GM12864 (cell line): ENCODE measurements around the gene DDC.
"Not testable (repeated sequence)": the region's sequence is repeated elsewhere in the genome, so short reads cannot be mapped to it uniquely, and the experiment has no call there.

Experiments
- DNase-seq: peaks from one replicate; pipeline ENCODE4 v3.0.0-alpha.2; 2011; ENCODE audit warnings: low read depth
- H3K4me3 ChIP-seq: 2 replicates; pipeline ENCODE4 v1.5.1; 2011; ENCODE audit warnings: mild to moderate bottlenecking, low read depth, low read length, control low read depth
- CTCF ChIP-seq: IDR thresholded peaks from 2 replicates; pipeline ENCODE4 v1.5.1; 2011; ENCODE audit warnings: low read depth, mild to moderate bottlenecking, moderate library complexity, low read length, control low read depth, inconsistent platforms; ENCODE audit errors: missing control alignments

The DDC gene

GRCh38 chr7:50554431-50555322 lies 10.5 kb downstream of the DDC start:
- no peak for TF ChIP-seq CTCF
- DNase-seq = no peak
- H3K4me3 ChIP-seq = no peak overlapping the region

DNA sequence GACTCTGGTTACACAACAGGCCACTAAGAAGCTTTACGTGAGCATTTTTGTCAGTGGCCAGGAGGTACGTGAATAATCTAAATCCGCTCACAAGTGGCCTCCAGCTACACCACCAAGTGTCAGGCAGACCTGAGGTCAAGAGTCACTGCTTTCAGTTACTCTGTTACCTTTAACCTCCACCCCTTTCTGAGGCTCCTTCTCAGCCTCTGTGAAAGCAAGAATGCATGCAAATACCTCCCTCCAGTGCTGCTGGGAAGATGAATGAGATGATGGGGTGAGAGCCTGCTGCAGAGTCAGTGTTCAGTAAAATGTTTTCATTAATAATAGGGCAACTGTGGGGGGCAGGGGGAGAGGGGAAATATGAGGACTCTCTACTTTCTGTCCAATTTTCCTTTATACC lies 11.2 kb downstream of the DDC start:
- no peak for TF ChIP-seq CTCF
- no peak overlapping the region for H3K4me3 ChIP-seq
- DNase-seq = no peak

DNA sequence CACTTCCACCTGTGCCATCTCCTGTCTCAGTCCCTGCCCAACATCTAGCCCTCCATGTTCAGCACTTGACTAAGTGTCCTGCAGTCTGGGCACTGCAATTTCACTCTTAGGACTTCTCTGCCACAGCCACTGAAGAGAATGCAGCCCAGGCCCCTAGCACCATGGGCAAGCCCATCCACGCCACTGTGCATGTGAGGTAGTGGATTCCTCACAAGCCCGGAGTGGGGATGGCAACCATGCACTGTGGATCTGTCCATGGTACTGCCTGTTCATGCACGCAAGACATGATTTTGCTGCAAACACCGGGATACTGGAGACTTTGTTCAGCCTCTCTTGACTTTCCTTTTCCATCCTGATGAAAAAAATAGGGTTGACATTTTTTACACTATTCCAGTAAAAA lies 12.3 kb downstream of the DDC start:
- H3K4me3 ChIP-seq = no peak overlapping the region
- DNase-seq = no peak
- no peak for TF ChIP-seq CTCF

DNA sequence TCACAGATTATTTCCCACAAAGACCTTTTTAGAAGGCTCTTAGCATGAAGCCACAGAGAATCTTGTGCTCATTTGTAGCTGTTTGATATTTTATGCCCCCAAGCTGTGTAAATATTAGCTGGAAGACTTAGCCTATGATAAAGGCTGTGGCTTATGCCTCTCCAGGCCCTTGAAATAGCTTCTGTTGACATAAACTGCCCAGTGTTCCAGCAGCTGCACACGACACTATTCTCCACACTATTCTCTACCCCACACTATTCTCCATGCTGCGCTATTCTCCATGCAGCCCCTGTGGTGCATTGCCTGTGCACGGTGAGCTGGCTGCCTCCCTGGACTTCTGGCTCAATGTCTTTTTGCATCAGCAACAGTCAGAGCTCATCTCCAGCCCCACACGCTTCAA lies 13.1 kb downstream of the DDC start:
- H3K4me3 ChIP-seq = no peak overlapping the region
- TF ChIP-seq CTCF = no peak
- DNase-seq = no peak

- DNase-seq, H3K4me3 ChIP-seq: not testable (repeated sequence)
These were observed 19.6 kb downstream of the DDC start for GRCh38 chr7:50545613-50546012.

- no peak for TF ChIP-seq CTCF
- DNase-seq = no peak
- no peak overlapping the region for H3K4me3 ChIP-seq
These were observed 20.2 kb downstream of the DDC start for GRCh38 chr7:50544992-50545391.

GRCh38 chr7:50543776-50544442 lies 21.3 kb downstream of the DDC start:
- no peak for TF ChIP-seq CTCF

More at GRCh38 chr7:50543776-50544442, 21.3 kb downstream of the DDC start:
- H3K4me3 ChIP-seq = no peak overlapping the region
- no peak for DNase-seq
